Neural cell (in vitro differentiated cells): ENCODE data around the gene UBAP1. TPM values are rescaled to one million over a fixed set of nuclear protein-coding genes. Genes with fewer than 3 reads are reported as not detected.

Experiments used
- H2AFZ ChIP-seq: fragments of 200-600, 300-800 bp; sonication (generic), shearing (Covaris generic); 2 replicates; pipeline ENCODE4 v1.6.0; 2014; ENCODE audit warnings: low read depth, mild to moderate bottlenecking, antibody characterized with exemption, low read length, moderate library complexity
- H3F3A ChIP-seq: fragments of 200-600 bp; shearing (Covaris generic); 2 replicates; pipeline ENCODE4 v1.6.1; 2016; ENCODE audit warnings: mild to moderate bottlenecking, moderate library complexity, mixed read lengths, antibody characterized with exemption, low read length; ENCODE audit not compliant: insufficient read depth, poor library complexity, severe bottlenecking
- H3K27ac ChIP-seq: fragments of 200-600, 300-800 bp; sonication (generic), shearing (Covaris generic); 2 replicates; pipeline ENCODE4 v1.5.1; 2014; ENCODE audit warnings: mild to moderate bottlenecking, low read length, moderate library complexity
- H3K27me3 ChIP-seq: fragments of 300-800, 200-600 bp; sonication (generic), shearing (Covaris generic); 2 replicates; pipeline ENCODE4 v1.6.0; 2014; ENCODE audit warnings: mild to moderate bottlenecking, low read depth, low read length, moderate library complexity; ENCODE audit not compliant: insufficient read depth
- H3K36me3 ChIP-seq: fragments of 300-800, 200-600 bp; sonication (generic), shearing (Covaris generic); 2 replicates; pipeline ENCODE4 v1.5.1; 2014; ENCODE audit warnings: mild to moderate bottlenecking, antibody characterized with exemption, low read length, moderate library complexity; ENCODE audit not compliant: insufficient read depth
- H3K4me2 ChIP-seq: fragments of 300-800, 200-600 bp; sonication (generic), shearing (Covaris generic); 2 replicates; pipeline ENCODE4 v1.6.0; 2014; ENCODE audit warnings: mild to moderate bottlenecking, low read length
- H3K4me3 ChIP-seq: fragments of 300-800, 200-600 bp; sonication (generic), shearing (Covaris generic); 2 replicates; pipeline ENCODE4 v1.5.1; 2014; ENCODE audit warnings: mild to moderate bottlenecking, low read length, moderate library complexity
- H3K79me2 ChIP-seq: fragments of 200-600 bp; shearing (Covaris generic); replicated peaks from 2 replicates; pipeline ENCODE4 v1.6.0; 2014; ENCODE audit warnings: mild to moderate bottlenecking, low read length, moderate library complexity; ENCODE audit not compliant: insufficient read depth
- H3K9ac ChIP-seq: fragments of 300-800, 200-600 bp; sonication (generic), shearing (Covaris generic); 2 replicates; pipeline ENCODE4 v1.6.1; 2016; ENCODE audit warnings: mild to moderate bottlenecking, low read length, mixed read lengths
- H3K9me2 ChIP-seq: fragments of 200-600 bp; shearing (Covaris generic); 2 replicates; pipeline ENCODE4 v1.6.1; 2016; ENCODE audit warnings: mild to moderate bottlenecking, low read length, mixed read lengths; ENCODE audit not compliant: insufficient read depth
- H3K9me3 ChIP-seq: fragments of 200-600, 300-800 bp; sonication (generic), shearing (Covaris generic); 2 replicates; pipeline ENCODE4 v1.6.1; 2016; ENCODE audit warnings: mild to moderate bottlenecking, mixed run types, low read length, moderate library complexity, mixed read lengths
- H4K20me1 ChIP-seq: fragments of 200-600 bp; shearing (Covaris generic); 2 replicates; pipeline ENCODE4 v1.6.1; 2016; ENCODE audit warnings: mild to moderate bottlenecking, mixed run types; ENCODE audit not compliant: insufficient read depth
- EP300 ChIP-seq: fragments of 450-650 bp; conservative IDR thresholded peaks from 2 replicates; pipeline ENCODE4 v1.6.1; 2014; ENCODE audit warnings: antibody characterized with exemption, mild to moderate bottlenecking, moderate library complexity; ENCODE audit not compliant: poor library complexity, severe bottlenecking
- EZH2 ChIP-seq: fragments of 200-600, 300-800 bp; shearing (Covaris generic), sonication (generic); IDR thresholded peaks from 2 replicates; pipeline ENCODE4 v1.6.1; 2014; ENCODE audit warnings: antibody characterized with exemption, low read length, borderline replicate concordance, mild to moderate bottlenecking; ENCODE audit not compliant: insufficient read depth, poor library complexity, severe bottlenecking
- MXI1 ChIP-seq: fragments of 450-650 bp; conservative IDR thresholded peaks from 2 replicates; pipeline ENCODE4 v1.6.1; 2014; ENCODE audit warnings: antibody characterized with exemption, mild to moderate bottlenecking; ENCODE audit not compliant: poor library complexity, severe bottlenecking
- POLR2AphosphoS5 ChIP-seq: IDR thresholded peaks from 2 replicates; pipeline ENCODE4 v1.6.1; 2012
- RAD21 ChIP-seq: fragments of 450-650 bp; conservative IDR thresholded peaks from 2 replicates; pipeline ENCODE4 v1.6.1; 2014; ENCODE audit warnings: antibody characterized with exemption, mild to moderate bottlenecking, moderate library complexity
- SMC3 ChIP-seq: fragments of 450-650 bp; conservative IDR thresholded peaks from 2 replicates; pipeline ENCODE4 v1.6.1; 2014; ENCODE audit warnings: antibody characterized with exemption, mild to moderate bottlenecking, moderate library complexity; ENCODE audit not compliant: poor library complexity
- TAF1 ChIP-seq: IDR thresholded peaks from 2 replicates; pipeline ENCODE4 v1.6.1; 2012; ENCODE audit warnings: low read depth
- polyA plus RNA-seq: library from polyadenylated mRNA; depleted of rRNA; stranded (reverse); fragments of >200 nt; gene quantifications from 2 replicates; pipeline ENCODE4 v1.2.3, GENCODE V29; 2014
- TF ChIP-seq, protein P1 (sequence below): IDR thresholded peaks from 2 replicates; pipeline ENCODE4 v1.6.1; 2012; ENCODE audit warnings: borderline replicate concordance
- TF ChIP-seq, protein P2 (sequence below): fragments of 450-650 bp; IDR thresholded peaks from 2 replicates; pipeline ENCODE4 v1.5.1; 2014; ENCODE audit warnings: antibody characterized with exemption, mild to moderate bottlenecking, moderate library complexity; ENCODE audit not compliant: poor library complexity, severe bottlenecking

UBAP1 gene
- polyA plus RNA-seq, 1 donor from 2014 or later = 35.1 TPM

DNA sequence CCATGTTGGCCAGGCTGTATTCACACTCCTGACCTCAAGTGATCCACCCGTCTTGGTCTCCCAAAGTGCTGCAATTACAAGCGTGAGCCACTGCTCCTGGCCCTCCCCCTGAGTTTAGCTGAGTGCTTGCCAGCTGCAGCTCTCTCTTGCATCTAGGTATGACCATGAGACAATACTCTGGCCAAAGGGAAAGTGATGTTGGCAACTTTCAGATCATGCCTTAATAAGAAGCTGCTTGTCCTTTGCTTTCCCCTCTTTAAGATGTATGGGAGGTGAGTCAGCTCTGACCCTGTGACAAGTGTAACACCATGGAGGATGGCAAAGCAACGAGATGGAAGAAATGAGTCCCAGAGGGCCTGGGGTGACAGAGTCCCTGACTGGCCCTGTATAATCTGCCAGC is 33.7 kb upstream of the UBAP1 start:
- H3K4me2 ChIP-seq = no peak overlapping the region
- no peak overlapping the region for H3K9ac ChIP-seq
- H3K79me2 ChIP-seq = no peaks in the 10 kb centered on the region
- H3K27ac ChIP-seq = no peak overlapping the region
- H4K20me1 ChIP-seq = no peaks in the 10 kb centered on the region
- H3K27me3 ChIP-seq = no peaks in the 10 kb centered on the region
- TF ChIP-seq TAF1 (no peak), EP300 (no peak), RAD21 (no peak), EZH2 (no peak), SMC3 (no peak), MXI1 (no peak), POLR2AphosphoS5 (no peak)
- TF ChIP-seq, protein P1, sequence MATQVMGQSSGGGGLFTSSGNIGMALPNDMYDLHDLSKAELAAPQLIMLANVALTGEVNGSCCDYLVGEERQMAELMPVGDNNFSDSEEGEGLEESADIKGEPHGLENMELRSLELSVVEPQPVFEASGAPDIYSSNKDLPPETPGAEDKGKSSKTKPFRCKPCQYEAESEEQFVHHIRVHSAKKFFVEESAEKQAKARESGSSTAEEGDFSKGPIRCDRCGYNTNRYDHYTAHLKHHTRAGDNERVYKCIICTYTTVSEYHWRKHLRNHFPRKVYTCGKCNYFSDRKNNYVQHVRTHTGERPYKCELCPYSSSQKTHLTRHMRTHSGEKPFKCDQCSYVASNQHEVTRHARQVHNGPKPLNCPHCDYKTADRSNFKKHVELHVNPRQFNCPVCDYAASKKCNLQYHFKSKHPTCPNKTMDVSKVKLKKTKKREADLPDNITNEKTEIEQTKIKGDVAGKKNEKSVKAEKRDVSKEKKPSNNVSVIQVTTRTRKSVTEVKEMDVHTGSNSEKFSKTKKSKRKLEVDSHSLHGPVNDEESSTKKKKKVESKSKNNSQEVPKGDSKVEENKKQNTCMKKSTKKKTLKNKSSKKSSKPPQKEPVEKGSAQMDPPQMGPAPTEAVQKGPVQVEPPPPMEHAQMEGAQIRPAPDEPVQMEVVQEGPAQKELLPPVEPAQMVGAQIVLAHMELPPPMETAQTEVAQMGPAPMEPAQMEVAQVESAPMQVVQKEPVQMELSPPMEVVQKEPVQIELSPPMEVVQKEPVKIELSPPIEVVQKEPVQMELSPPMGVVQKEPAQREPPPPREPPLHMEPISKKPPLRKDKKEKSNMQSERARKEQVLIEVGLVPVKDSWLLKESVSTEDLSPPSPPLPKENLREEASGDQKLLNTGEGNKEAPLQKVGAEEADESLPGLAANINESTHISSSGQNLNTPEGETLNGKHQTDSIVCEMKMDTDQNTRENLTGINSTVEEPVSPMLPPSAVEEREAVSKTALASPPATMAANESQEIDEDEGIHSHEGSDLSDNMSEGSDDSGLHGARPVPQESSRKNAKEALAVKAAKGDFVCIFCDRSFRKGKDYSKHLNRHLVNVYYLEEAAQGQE = no peak
- TF ChIP-seq, protein P2, sequence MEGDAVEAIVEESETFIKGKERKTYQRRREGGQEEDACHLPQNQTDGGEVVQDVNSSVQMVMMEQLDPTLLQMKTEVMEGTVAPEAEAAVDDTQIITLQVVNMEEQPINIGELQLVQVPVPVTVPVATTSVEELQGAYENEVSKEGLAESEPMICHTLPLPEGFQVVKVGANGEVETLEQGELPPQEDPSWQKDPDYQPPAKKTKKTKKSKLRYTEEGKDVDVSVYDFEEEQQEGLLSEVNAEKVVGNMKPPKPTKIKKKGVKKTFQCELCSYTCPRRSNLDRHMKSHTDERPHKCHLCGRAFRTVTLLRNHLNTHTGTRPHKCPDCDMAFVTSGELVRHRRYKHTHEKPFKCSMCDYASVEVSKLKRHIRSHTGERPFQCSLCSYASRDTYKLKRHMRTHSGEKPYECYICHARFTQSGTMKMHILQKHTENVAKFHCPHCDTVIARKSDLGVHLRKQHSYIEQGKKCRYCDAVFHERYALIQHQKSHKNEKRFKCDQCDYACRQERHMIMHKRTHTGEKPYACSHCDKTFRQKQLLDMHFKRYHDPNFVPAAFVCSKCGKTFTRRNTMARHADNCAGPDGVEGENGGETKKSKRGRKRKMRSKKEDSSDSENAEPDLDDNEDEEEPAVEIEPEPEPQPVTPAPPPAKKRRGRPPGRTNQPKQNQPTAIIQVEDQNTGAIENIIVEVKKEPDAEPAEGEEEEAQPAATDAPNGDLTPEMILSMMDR = no peak
- no peak overlapping the region for H2AFZ ChIP-seq
- no peaks in the 10 kb centered on the region for H3F3A ChIP-seq
- H3K9me2 ChIP-seq = no peaks in the 10 kb centered on the region
- H3K36me3 ChIP-seq = no peaks in the 10 kb centered on the region
- no peak overlapping the region for H3K4me3 ChIP-seq
- no peaks in the 10 kb centered on the region for H3K9me3 ChIP-seq

DNA sequence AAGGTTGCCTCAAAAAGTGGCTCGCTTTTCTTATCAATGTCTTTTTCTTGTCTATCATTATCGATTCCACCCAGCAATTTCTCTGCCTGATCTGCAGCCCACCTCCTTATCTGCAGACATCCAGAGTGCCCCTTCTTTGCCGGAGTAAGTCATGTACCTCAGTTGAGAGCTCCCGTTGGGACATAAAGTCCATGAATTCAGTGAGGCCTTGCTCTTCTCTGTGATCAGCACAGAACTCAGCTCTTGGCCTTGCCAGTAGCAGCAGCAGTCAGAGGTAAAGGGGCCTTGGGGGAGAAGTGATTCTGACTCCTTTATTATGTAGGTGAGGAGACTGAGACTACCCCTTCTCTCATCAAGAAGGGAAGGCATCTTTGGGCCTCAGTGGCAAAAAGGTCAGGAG is 27.4 kb upstream of the UBAP1 start:
- Histone ChIP-seq H3K9ac (no peak overlapping the region), H3K36me3 (no peaks in the 10 kb centered on the region), H3K4me3 (no peak overlapping the region), H4K20me1 (no peaks in the 10 kb centered on the region), H3K9me3 (no peaks in the 10 kb centered on the region), H3K9me2 (no peaks in the 10 kb centered on the region), H3K4me2 (no peak overlapping the region), H3K27ac (no peak overlapping the region), H3K79me2 (no peaks in the 10 kb centered on the region), H3K27me3 (no peaks in the 10 kb centered on the region), H3F3A (no peaks in the 10 kb centered on the region), H2AFZ (no peak overlapping the region)
- no peak for TF ChIP-seq TAF1
- no peak for TF ChIP-seq POLR2AphosphoS5
- no peak for TF ChIP-seq MXI1
- TF ChIP-seq SMC3 = no peak
- no peak for TF ChIP-seq EP300
- no peak for TF ChIP-seq RAD21
- TF ChIP-seq, protein P2 = no peak
- no peak for TF ChIP-seq EZH2
